NT2/D1 (cell line): ENCODE measurements around the gene RNF130.
"Not testable (repeated sequence)": the region's sequence is repeated elsewhere in the genome, so short reads cannot be mapped to it uniquely, and the experiment has no call there.

Experiments
- DNase-seq: peaks from one replicate; pipeline ENCODE4 v3.0.0-alpha.2; 2011; ENCODE audit warnings: low read depth, low spot score
- H3K27me3 ChIP-seq: 2 replicates; pipeline ENCODE4 v1.6.0; 2011; ENCODE audit warnings: mild to moderate bottlenecking; ENCODE audit not compliant: insufficient read length, insufficient read depth
- H3K36me3 ChIP-seq: 2 replicates; pipeline ENCODE4 v1.6.1; 2011; ENCODE audit warnings: mild to moderate bottlenecking, low read length, mixed read lengths; ENCODE audit not compliant: insufficient read depth, insufficient read length
- H3K4me1 ChIP-seq: 2 replicates; pipeline ENCODE4 v1.5.1; 2011; ENCODE audit not compliant: insufficient read depth, insufficient read length
- H3K4me3 ChIP-seq: 2 replicates; pipeline ENCODE4 v1.5.1; 2011; ENCODE audit warnings: low read depth; ENCODE audit not compliant: insufficient read length
- H3K9ac ChIP-seq: 2 replicates; pipeline ENCODE4 v1.6.0; 2011; ENCODE audit warnings: low read depth; ENCODE audit not compliant: insufficient read length
- H3K9me3 ChIP-seq: 2 replicates; pipeline ENCODE4 v1.5.1; 2011; ENCODE audit warnings: mild to moderate bottlenecking, low read length; ENCODE audit not compliant: insufficient read depth
- SUZ12 ChIP-seq: IDR thresholded peaks from 2 replicates; pipeline ENCODE4 v1.6.1; 2011; ENCODE audit not compliant: insufficient read length, insufficient read depth; ENCODE audit errors: extremely low read depth
- YY1 ChIP-seq: IDR thresholded peaks from 2 replicates; pipeline ENCODE4 v1.6.1; 2011; ENCODE audit not compliant: insufficient read length, insufficient read depth
- ZNF274 ChIP-seq: IDR thresholded peaks from 2 replicates; pipeline ENCODE4 v1.6.1; 2011; ENCODE audit warnings: mild to moderate bottlenecking, low read depth, low read length

The RNF130 gene

DNA sequence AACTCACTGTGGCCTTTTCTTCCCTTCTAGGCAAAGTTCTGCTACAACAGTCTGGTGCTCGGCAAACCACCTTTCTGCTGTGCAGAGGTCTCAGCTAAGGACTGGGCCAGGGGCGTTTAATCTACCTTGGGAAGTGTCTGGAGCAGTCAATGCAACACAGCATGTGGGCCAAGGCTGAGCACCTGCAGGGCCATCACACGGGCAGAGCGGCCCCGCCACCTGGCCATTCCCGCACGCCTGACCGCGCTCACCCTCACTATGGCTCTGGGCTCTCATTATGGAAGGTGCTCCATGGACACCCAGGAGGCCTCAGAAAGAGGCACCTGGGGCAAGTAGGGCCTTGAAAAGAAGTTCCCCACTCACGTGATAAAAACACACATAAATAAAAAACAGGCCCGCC lies 98.2 kb downstream of the RNF130 start:
- peaks cover 50% of the 10 kb centered on the region for H3K36me3 ChIP-seq
- DNase-seq: no peak
- no peaks in the 10 kb centered on the region for H3K4me1 ChIP-seq

DNA sequence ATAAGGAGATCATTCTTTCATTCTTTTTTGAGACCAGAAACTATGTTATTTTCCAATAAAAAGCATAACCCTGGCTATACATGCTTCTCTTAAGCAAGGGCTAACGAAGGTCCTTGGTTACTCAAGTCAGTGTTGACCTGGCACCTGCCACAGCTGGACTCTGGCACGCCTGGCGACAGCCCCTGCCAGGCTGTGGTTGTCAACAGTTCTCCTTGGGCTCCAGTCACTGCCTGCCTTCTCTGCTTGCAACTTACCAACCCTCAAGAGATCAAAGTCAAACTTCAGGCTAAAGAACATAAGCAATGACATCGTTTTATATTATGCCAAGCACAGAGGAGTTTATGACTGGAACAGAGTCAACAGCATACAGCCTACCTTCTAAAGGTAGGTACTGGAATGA lies 102.4 kb downstream of the RNF130 start:
- no peaks in the 10 kb centered on the region for H3K27me3 ChIP-seq
- H3K4me1 ChIP-seq: no peaks in the 10 kb centered on the region
- H3K9me3 ChIP-seq: no peaks in the 10 kb centered on the region
- no peak for DNase-seq
- no peak overlapping the region for H3K9ac ChIP-seq
- no peak for TF ChIP-seq YY1
- TF ChIP-seq ZNF274: no peak
- no peak for TF ChIP-seq SUZ12
- H3K36me3 ChIP-seq: peaks cover 43% of the 10 kb centered on the region
- no peak overlapping the region for H3K4me3 ChIP-seq

More for the DNA sequence above, 98.2 kb downstream of the RNF130 start:
- H3K9me3 ChIP-seq: no peaks in the 10 kb centered on the region
- no peak overlapping the region for H3K9ac ChIP-seq
- TF ChIP-seq ZNF274 (no peak), YY1 (no peak), SUZ12 (no peak)
- H3K27me3 ChIP-seq: no peaks in the 10 kb centered on the region
- H3K4me3 ChIP-seq: no peak overlapping the region

DNA sequence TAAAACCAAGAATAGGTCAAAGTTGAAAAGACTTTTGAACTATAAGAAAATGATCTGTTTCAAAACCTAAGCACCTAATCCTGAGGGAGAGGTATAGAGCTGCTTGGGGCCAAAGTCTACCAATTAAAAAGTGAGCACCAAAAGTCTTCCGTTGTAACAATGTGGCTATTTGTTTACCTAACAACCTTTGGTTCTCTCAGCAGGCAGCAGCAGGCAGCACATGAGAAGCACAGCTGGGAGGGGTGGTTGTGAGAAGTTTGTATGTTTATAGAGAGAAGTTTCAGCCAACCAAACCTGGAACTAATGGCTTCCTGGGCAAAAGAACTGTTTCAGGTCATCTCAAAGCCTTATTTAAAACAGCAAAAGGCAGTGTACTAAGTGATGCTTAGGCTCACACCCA lies 104.1 kb downstream of the RNF130 start:
- TF ChIP-seq ZNF274 (no peak), YY1 (no peak), SUZ12 (no peak)
- H3K9me3 ChIP-seq: no peaks in the 10 kb centered on the region
- H3K4me3 ChIP-seq: no peak overlapping the region
- H3K27me3 ChIP-seq: no peaks in the 10 kb centered on the region
- H3K36me3 ChIP-seq: peaks cover 47% of the 10 kb centered on the region
- no peaks in the 10 kb centered on the region for H3K4me1 ChIP-seq
- no peak overlapping the region for H3K9ac ChIP-seq
- DNase-seq: no peak

GRCh38 chr5:179964015-179964414 lies 107.5 kb downstream of the RNF130 start:
- DNase-seq: no peak
- H3K9me3 ChIP-seq: no peaks in the 10 kb centered on the region
- no peaks in the 10 kb centered on the region for H3K27me3 ChIP-seq
- no peaks in the 10 kb centered on the region for H3K4me1 ChIP-seq
- H3K9ac ChIP-seq: no peak overlapping the region
- H3K4me3 ChIP-seq: no peak overlapping the region
- peaks cover 40% of the 10 kb centered on the region for H3K36me3 ChIP-seq
- TF ChIP-seq SUZ12: no peak
- no peak for TF ChIP-seq ZNF274
- no peak for TF ChIP-seq YY1

GRCh38 chr5:179963375-179963774 lies 108.2 kb downstream of the RNF130 start:
- Histone ChIP-seq H3K27me3 (no peaks in the 10 kb centered on the region), H3K9ac (no peak overlapping the region), H3K36me3 (peaks cover 37% of the 10 kb centered on the region), H3K9me3 (no peaks in the 10 kb centered on the region), H3K4me3 (no peak overlapping the region), H3K4me1 (no peaks in the 10 kb centered on the region)
- DNase-seq: no peak
- TF ChIP-seq SUZ12 (no peak), YY1 (no peak), ZNF274 (no peak)

DNA sequence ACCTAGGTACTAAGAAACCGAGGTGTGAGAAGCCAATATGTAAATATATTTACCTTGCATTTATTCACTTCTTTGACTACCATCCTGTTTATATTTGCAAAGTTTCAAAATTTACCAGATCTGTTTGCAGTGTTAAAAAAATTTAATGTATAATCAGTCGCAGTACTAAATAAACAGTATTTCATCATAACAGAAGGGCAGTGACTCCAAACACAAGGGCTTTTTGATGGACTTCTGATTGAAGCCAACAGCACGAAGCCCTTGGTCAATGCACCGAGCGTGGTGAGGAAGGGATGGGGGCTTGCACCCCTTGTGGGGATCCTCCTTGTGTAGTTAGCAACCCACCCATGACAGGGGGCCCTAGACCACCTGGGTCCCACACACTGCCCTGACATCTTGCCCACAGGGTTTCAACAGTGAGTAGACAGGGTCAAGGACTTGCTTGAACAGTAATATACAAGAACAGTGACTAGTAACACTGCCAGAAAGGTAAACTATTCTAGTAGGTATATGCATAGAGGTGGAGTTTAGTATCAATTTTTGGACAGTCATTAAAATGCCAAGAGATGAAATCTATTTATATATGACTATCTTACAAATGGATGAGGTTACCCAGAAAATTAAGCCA lies 111.2 kb downstream of the RNF130 start:
- no peak for DNase-seq
- no peak for TF ChIP-seq YY1
- H3K36me3 ChIP-seq: peaks cover 23% of the 10 kb centered on the region
- H3K4me1 ChIP-seq: no peaks in the 10 kb centered on the region
- H3K27me3 ChIP-seq: no peaks in the 10 kb centered on the region
- no peak overlapping the region for H3K9ac ChIP-seq
- no peaks in the 10 kb centered on the region for H3K9me3 ChIP-seq
- no peak overlapping the region for H3K4me3 ChIP-seq

DNA sequence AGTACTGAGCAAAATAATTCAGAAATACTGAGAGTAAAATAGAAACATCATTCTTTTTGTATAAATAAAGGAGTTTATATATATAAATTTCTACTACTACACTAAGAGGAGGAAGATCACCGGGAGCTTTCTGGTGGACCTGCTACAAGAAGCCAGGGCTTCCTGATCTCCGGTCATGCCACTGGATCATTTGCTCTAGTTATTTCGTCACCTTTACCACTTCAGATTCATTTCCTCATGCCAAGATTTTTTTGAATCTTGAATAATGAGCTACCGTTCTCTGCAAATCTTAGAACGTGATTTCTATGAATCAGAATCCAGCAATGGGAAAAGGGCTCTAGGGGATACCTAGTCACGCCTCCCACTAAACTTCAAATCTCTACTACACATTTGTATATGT lies 111.9 kb downstream of the RNF130 start:
- Histone ChIP-seq H3K27me3 (no peaks in the 10 kb centered on the region), H3K36me3 (peaks cover 22% of the 10 kb centered on the region), H3K4me3 (no peak overlapping the region), H3K9me3 (no peaks in the 10 kb centered on the region), H3K4me1 (no peaks in the 10 kb centered on the region), H3K9ac (no peak overlapping the region)
- TF ChIP-seq YY1 (no peak), ZNF274 (no peak), SUZ12 (no peak)
- no peak for DNase-seq

- H3K4me1 ChIP-seq: not testable (repeated sequence)
These were observed 112.4 kb downstream of the RNF130 start for GRCh38 chr5:179959118-179959517.

More at GRCh38 chr5:179959118-179959517, 112.4 kb downstream of the RNF130 start:
- H3K4me3 ChIP-seq, H3K9ac ChIP-seq, DNase-seq, H3K9me3 ChIP-seq, H3K27me3 ChIP-seq: not testable (repeated sequence)
- peaks cover 18% of the 10 kb centered on the region for H3K36me3 ChIP-seq
